ENCODE results near the gene BIRC5.

Gene BIRC5

DNA sequence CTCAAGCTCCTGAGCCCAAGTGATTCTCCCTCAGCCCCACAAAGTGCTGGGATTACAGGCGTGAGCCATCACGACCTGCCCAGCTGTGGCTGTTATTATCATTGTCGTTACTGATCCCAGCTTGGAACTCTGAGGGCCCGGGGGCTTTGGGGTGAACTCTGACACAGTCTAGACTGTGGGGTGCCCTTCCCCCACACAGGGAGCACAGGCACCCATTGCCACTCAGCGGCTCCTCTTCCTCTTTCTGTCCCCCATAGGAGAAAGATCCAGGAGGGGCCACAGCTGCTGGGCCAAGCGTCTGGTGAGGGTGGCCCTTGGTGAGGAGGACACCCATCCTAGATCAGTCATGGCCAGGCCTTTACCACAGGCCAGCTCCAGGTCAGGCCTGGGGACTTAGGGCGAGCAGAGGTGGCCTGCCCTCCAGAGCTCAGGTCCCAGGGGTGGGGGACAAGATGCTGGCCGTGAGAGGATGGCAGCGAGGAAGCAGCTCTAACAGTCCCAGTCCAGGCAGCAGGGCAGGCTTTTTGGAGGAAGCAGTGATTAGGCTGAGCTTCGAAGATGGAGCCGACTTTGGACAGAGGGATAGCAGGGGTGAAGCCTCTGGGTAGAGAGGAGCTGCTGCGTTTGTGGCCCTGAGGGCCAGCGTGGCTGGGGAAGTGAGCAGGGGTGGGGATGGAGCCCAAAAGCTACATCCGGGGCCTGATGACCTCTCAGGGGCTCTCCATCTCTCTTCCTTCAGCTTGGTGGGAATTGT lies 42.1 kb downstream of the BIRC5 start:
- peaks cover 0 to 45% (median 25%) of the 10 kb centered on the region in 5 donors for H3K4me1 ChIP-seq (ENCODE audit: control insufficient read depth in 5 of 5, insufficient read depth in 5 of 5, low read length in 5 of 5)
- H3K27me3 ChIP-seq (ENCODE audit: control insufficient read depth in 5 of 5, insufficient read depth in 4 of 5, low read length in 5 of 5): peaks cover 0 to 9% (median 5%) of the 10 kb centered on the region in 5 donors
- no peaks in the 10 kb centered on the region for H3K36me3 ChIP-seq (ENCODE audit: control insufficient read depth in 5 of 5, insufficient read depth in 5 of 5, low read length in 5 of 5)
- H3K27ac ChIP-seq (ENCODE audit: low read depth, low read length): no peak overlapping the region
- no peaks in the 10 kb centered on the region for H3K9me3 ChIP-seq (ENCODE audit: control insufficient read depth in 5 of 5, low read length in 5 of 5)
- H3K4me3 ChIP-seq (ENCODE audit: low read depth in 1 of 5, low read length in 5 of 5): no peak overlapping the region
- H3K9ac ChIP-seq (ENCODE audit: low read length in 5 of 5): no peak overlapping the region

DNA sequence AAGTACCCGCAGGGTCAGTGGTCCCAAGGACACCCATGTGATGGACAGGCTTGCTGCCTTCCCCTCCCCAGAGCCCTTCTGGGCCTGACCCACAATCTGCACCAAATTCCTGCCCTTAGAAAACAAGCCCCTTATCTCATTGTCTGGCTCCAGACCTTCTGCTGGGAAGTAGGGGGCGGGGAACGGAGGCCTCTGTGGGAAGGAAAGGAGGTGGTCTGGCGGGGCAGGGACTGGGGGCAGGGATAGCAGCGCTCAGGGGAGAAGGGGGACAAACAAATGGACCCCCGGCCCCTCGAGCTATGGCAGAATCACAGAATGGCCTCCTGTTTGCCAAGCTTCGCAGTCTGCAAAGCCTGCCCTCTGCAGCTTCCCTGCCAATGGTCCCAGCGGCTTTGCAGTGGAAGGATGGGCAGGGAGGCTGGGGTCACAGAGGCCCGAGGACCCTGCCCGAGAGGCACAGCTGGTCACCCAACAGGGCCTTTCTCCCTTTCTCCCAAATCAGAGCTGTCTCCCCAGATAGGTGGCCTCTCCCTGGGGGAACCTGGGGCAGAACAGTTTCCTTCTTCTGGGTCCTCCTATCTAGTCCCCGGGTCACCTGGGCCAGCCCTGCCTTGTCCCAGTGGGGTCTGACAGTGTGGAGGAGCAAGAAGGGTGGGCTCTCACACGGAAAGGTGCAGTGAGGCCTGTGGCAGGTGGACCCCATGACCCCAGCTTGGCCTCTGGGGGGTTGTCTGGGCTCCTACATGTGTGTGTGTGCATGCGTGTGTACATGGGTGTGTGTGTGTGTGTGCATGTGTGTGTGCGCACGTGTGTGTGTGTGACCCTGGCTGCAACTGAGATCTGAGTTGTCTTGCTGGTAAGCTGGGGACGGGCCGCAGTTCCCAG lies 42.9 kb downstream of the BIRC5 start:
- H3K9me3 ChIP-seq (ENCODE audit: control insufficient read depth in 5 of 5, low read length in 5 of 5): no peaks in the 10 kb centered on the region
- H3K27ac ChIP-seq (ENCODE audit: low read depth, low read length): no peak overlapping the region
- no peak overlapping the region for H3K9ac ChIP-seq (ENCODE audit: low read length in 5 of 5)
- H3K27me3 ChIP-seq (ENCODE audit: control insufficient read depth in 5 of 5, insufficient read depth in 4 of 5, low read length in 5 of 5): peaks cover 0 to 9% (median 5%) of the 10 kb centered on the region in 5 donors
- peaks cover 0 to 41% (median 23%) of the 10 kb centered on the region in 5 donors for H3K4me1 ChIP-seq (ENCODE audit: control insufficient read depth in 5 of 5, insufficient read depth in 5 of 5, low read length in 5 of 5)
- H3K4me3 ChIP-seq (ENCODE audit: low read depth in 1 of 5, low read length in 5 of 5): no peak overlapping the region
- no peaks in the 10 kb centered on the region for H3K36me3 ChIP-seq (ENCODE audit: control insufficient read depth in 5 of 5, insufficient read depth in 5 of 5, low read length in 5 of 5)

DNA sequence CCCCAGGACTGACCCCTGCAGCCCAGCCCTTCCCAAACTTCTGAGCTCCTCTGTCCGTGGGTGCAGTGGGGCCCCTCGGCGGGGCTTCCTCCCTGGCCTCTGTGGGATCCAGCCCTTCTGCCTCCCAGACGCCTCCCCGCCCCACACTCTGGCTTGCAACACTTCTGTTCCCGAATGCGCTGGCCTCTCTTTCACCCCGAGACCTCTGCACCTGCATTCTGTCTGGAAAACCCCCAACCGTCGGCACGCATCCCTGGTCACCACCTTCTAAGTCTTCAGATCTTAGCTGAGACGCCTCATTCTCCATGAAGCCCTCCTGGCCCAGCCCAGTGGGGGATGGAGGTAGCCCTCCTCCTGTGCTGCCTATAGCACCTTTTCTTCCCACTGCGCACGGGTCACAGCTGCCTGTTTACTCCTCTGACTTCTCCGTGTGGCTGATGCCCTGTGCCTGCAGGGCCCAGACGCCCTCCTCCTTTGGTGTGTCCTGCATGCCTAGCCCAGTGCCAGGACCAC lies 43.8 kb downstream of the BIRC5 start:
- Histone ChIP-seq H3K4me3 (ENCODE audit: low read depth in 1 of 5, low read length in 5 of 5) (no peak overlapping the region), H3K27ac (ENCODE audit: low read depth, low read length) (no peak overlapping the region), H3K4me1 (ENCODE audit: control insufficient read depth in 5 of 5, insufficient read depth in 5 of 5, low read length in 5 of 5) (peaks cover 0 to 43% (median 23%) of the 10 kb centered on the region in 5 donors), H3K27me3 (ENCODE audit: control insufficient read depth in 5 of 5, insufficient read depth in 4 of 5, low read length in 5 of 5) (peaks cover 0 to 9% (median 5%) of the 10 kb centered on the region in 5 donors), H3K9me3 (ENCODE audit: control insufficient read depth in 5 of 5, low read length in 5 of 5) (no peaks in the 10 kb centered on the region), H3K36me3 (ENCODE audit: control insufficient read depth in 5 of 5, insufficient read depth in 5 of 5, low read length in 5 of 5) (no peaks in the 10 kb centered on the region), H3K9ac (ENCODE audit: low read length in 5 of 5) (peak overlapping the region in 1 of 5 donors; percentile 46)

DNA sequence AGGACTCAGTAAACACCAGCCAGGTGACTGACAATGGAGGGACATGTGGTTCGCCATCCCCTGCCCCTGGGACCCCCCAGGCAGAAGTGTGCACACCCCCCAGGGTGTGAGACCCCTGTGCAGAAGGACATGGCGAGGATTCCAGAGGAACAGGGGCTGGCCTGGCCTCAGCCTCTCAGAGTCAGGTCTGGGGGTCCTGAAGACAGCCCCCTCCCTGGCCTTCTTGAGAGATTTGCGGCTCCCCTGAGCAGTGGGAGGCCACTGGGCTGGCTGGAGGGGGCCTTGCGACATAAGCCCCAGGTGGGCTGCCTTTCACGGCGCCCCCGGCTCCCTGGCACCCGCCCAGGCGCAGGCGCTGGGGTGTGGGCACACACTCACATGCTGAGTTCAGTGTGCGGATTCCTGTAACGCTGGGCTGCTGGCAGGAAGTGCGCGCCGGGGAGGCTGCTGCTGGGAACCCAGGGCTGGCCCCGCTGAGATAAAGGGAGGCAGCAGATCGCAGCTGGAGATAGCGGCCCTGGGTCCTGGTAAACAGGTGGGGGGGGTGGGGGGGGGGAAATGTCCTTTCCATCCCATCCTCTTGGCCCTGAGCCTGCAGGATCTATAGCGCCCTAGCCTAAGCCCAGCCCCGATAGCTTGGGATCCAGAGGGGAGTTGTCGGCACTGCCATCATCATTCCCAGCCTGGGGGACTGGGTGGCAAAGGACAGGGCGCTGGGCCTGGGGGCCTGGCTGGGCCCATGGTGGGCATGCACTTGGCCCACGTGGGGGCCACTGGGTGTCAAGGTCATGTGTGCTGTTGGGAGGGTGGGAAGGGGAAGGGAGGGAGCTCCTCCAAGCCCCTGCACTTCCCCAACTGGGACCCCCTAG lies 44.5 kb downstream of the BIRC5 start:
- H3K4me3 ChIP-seq (ENCODE audit: low read depth in 1 of 5, low read length in 5 of 5): no peak overlapping the region

DNA sequence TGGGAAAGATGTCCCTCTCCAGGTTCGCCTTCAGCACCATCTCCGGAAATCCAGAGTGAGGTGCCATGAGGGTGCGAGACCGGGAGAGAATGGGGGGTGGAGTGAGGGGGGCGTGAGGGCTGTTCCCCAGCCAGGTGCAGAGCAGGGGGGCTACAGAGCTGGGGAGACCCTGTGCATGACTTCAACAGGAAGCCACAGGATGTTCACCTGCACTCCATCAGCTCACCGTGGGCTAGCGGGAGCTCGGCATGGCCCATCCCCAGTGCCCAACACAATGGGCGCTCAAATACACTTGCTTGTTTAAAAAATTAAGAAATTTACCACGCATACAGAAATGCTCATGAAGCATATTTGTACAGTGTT lies 45.1 kb downstream of the BIRC5 start:
- Histone ChIP-seq H3K9me3 (ENCODE audit: control insufficient read depth in 5 of 5, low read length in 5 of 5) (no peaks in the 10 kb centered on the region), H3K27ac (ENCODE audit: low read depth, low read length) (no peak overlapping the region), H3K9ac (ENCODE audit: low read length in 5 of 5) (no peak overlapping the region), H3K36me3 (ENCODE audit: control insufficient read depth in 5 of 5, insufficient read depth in 5 of 5, low read length in 5 of 5) (no peaks in the 10 kb centered on the region), H3K4me1 (ENCODE audit: control insufficient read depth in 5 of 5, insufficient read depth in 5 of 5, low read length in 5 of 5) (peaks cover 0 to 42% (median 14%) of the 10 kb centered on the region in 5 donors), H3K4me3 (ENCODE audit: low read depth in 1 of 5, low read length in 5 of 5) (no peak overlapping the region), H3K27me3 (ENCODE audit: control insufficient read depth in 5 of 5, insufficient read depth in 4 of 5, low read length in 5 of 5) (peaks cover 0 to 9% (median 5%) of the 10 kb centered on the region in 5 donors)

More for the DNA sequence above, 44.5 kb downstream of the BIRC5 start:
- H3K9ac ChIP-seq (ENCODE audit: low read length in 5 of 5): peak overlapping the region in 1 of 5 donors; percentile 46
- no peaks in the 10 kb centered on the region for H3K36me3 ChIP-seq (ENCODE audit: control insufficient read depth in 5 of 5, insufficient read depth in 5 of 5, low read length in 5 of 5)
- no peak overlapping the region for H3K27ac ChIP-seq (ENCODE audit: low read depth, low read length)
- peaks cover 0 to 47% (median 20%) of the 10 kb centered on the region in 5 donors for H3K4me1 ChIP-seq (ENCODE audit: control insufficient read depth in 5 of 5, insufficient read depth in 5 of 5, low read length in 5 of 5)
- H3K9me3 ChIP-seq (ENCODE audit: control insufficient read depth in 5 of 5, low read length in 5 of 5): no peaks in the 10 kb centered on the region
- peaks cover 0 to 9% (median 5%) of the 10 kb centered on the region in 5 donors for H3K27me3 ChIP-seq (ENCODE audit: control insufficient read depth in 5 of 5, insufficient read depth in 4 of 5, low read length in 5 of 5)

DNA sequence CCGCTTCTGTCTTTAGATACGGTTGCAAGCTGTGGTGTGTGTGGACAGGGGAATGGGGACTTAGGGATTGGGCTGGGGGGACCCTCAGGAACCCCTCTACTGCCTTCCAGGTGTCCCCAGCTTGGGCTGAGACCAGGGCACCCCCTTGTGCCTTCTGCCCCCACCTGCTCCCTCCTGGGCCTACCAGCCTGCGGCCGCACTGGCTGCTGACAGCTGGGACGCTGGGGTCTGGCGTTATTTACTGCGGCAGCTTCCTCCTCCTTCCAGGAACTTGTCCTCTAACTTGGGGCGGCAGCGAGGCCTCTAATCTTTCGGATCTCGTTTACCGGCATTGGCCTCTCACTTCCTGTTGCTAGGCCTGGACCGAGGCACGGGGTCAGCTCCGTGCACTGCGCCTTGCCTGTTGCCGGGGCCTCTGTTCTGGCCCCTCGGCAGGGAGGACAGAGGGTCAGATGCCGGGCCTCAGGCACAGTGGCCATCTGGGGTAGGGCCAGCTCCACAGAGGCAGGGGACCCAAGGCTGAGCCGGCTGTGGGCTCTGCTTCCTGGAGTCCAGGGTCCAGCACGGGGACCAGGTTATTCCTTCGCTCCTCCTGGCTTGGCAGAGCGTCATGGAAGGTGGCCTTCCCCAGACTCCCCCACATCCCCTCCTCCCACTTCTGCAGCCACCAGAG lies 49.1 kb downstream of the BIRC5 start:
- Histone ChIP-seq H3K9me3 (ENCODE audit: control insufficient read depth in 5 of 5, low read length in 5 of 5) (no peaks in the 10 kb centered on the region), H3K27me3 (ENCODE audit: control insufficient read depth in 5 of 5, insufficient read depth in 4 of 5, low read length in 5 of 5) (peaks cover under 1 to 3% (median 2%) of the 10 kb centered on the region in 5 donors), H3K36me3 (ENCODE audit: control insufficient read depth in 5 of 5, insufficient read depth in 5 of 5, low read length in 5 of 5) (no peaks in the 10 kb centered on the region), H3K4me1 (ENCODE audit: control insufficient read depth in 5 of 5, insufficient read depth in 5 of 5, low read length in 5 of 5) (peaks cover 0 to 22% (median 7%) of the 10 kb centered on the region in 5 donors), H3K9ac (ENCODE audit: low read length in 5 of 5) (no peak overlapping the region), H3K4me3 (ENCODE audit: low read depth in 1 of 5, low read length in 5 of 5) (no peak overlapping the region), H3K27ac (ENCODE audit: low read depth, low read length) (no peak overlapping the region)

DNA sequence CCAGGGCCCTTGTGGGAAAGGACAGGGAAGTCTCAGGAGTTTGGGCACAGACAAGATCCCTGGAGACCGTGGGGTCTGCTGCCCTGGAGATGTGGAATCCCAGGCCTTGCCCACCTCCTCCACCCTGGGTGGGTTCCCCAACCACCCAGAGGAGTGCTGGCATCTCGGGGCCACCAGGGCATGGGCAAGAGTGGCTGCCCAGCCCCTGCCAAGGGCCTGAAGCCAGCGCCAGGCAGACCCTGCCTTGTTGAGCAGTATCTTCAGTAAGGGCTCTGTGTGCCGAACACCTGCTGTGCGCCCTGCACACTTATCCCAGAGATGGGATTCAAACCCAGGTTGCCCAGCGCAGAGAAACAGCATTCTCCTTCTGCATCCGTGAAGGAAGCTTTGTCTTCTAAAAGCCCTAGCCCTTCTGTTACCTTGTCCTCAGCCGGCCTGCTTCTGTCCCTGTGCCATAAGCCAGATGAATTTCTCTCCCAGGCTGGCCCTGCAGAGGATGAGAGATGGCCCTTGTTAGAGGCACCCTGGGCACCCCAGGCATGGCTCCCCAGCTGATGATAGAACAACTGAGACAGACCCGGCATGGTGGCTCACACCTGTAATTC lies 49.8 kb downstream of the BIRC5 start:
- Histone ChIP-seq H3K9me3 (ENCODE audit: control insufficient read depth in 5 of 5, low read length in 5 of 5) (no peaks in the 10 kb centered on the region), H3K9ac (ENCODE audit: low read length in 5 of 5) (no peak overlapping the region), H3K27ac (ENCODE audit: low read depth, low read length) (no peak overlapping the region), H3K4me3 (ENCODE audit: low read depth in 1 of 5, low read length in 5 of 5) (no peak overlapping the region), H3K27me3 (ENCODE audit: control insufficient read depth in 5 of 5, insufficient read depth in 4 of 5, low read length in 5 of 5) (peaks cover 3 to 5% (median 4%) of the 10 kb centered on the region in 5 donors), H3K36me3 (ENCODE audit: control insufficient read depth in 5 of 5, insufficient read depth in 5 of 5, low read length in 5 of 5) (no peaks in the 10 kb centered on the region), H3K4me1 (ENCODE audit: control insufficient read depth in 5 of 5, insufficient read depth in 5 of 5, low read length in 5 of 5) (peaks cover 0 to 17% (median 3%) of the 10 kb centered on the region in 5 donors)

DNA sequence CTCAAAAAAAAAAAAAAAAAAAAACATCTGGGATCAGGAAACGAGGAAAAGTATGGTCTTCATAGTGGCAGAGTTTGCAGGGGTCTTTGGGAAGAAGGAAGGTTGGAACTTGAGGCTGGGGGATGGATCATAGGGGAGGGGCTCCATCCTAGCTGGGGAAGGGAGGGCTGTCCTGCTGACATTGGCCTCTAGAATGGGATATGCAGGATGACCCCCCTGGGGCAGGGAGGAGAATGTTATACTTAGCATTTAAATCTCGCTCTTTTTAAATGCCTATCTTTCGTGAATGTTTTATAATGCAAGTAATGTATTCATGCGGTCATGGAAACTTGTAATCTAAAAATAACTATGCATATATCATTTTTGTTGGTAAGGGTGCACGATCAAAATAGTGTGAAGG lies 50.5 kb downstream of the BIRC5 start:
- Histone ChIP-seq H3K4me3 (ENCODE audit: low read depth in 1 of 5, low read length in 5 of 5) (no peak overlapping the region), H3K27ac (ENCODE audit: low read depth, low read length) (no peak overlapping the region), H3K27me3 (ENCODE audit: control insufficient read depth in 5 of 5, insufficient read depth in 4 of 5, low read length in 5 of 5) (peaks cover 7 to 11% (median 10%) of the 10 kb centered on the region in 5 donors), H3K36me3 (ENCODE audit: control insufficient read depth in 5 of 5, insufficient read depth in 5 of 5, low read length in 5 of 5) (no peaks in the 10 kb centered on the region), H3K9ac (ENCODE audit: low read length in 5 of 5) (no peak overlapping the region), H3K9me3 (ENCODE audit: control insufficient read depth in 5 of 5, low read length in 5 of 5) (no peaks in the 10 kb centered on the region), H3K4me1 (ENCODE audit: control insufficient read depth in 5 of 5, insufficient read depth in 5 of 5, low read length in 5 of 5) (peaks cover 0 to 17% (median 5%) of the 10 kb centered on the region in 5 donors)

DNA sequence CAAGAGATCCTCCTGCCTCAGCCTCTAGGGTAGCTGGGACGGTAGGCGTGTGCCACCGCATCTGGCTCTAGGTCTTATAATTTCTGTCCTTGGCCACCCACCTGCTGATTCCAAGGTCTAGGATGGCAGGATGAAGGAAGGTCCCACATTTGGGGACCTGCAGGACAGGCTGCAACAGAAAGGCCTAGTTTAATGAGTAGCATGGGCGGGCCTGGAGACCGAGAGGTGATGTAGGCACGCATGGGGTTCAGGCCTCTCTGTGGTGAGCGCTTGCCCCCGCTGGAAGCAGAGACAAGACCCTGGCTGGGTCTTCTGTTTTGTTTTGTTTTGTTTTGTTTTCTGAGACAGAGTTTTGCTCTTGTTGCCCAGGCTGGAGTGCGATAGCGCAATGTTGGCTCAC lies 51.1 kb downstream of the BIRC5 start:
- Histone ChIP-seq H3K27ac (ENCODE audit: low read depth, low read length) (no peak overlapping the region), H3K9ac (ENCODE audit: low read length in 5 of 5) (no peak overlapping the region)

More for the DNA sequence above, 51.1 kb downstream of the BIRC5 start:
- Histone ChIP-seq H3K4me3 (ENCODE audit: low read depth in 1 of 5, low read length in 5 of 5) (no peak overlapping the region), H3K4me1 (ENCODE audit: control insufficient read depth in 5 of 5, insufficient read depth in 5 of 5, low read length in 5 of 5) (peaks cover 0 to 19% (median 5%) of the 10 kb centered on the region in 5 donors), H3K9me3 (ENCODE audit: control insufficient read depth in 5 of 5, low read length in 5 of 5) (no peaks in the 10 kb centered on the region), H3K27me3 (ENCODE audit: control insufficient read depth in 5 of 5, insufficient read depth in 4 of 5, low read length in 5 of 5) (peaks cover 11 to 17% (median 16%) of the 10 kb centered on the region in 5 donors), H3K36me3 (ENCODE audit: control insufficient read depth in 5 of 5, insufficient read depth in 5 of 5, low read length in 5 of 5) (no peaks in the 10 kb centered on the region)
